OCI-LY7 (cell line): Measurements from ENCODE around the gene KIRREL3. TPM values are rescaled to one million over a fixed set of nuclear protein-coding genes. Genes with fewer than 3 reads are reported as not detected.

Experiments
- BruUV-seq: library from RNA; stranded (reverse); fragments of 400-500 nt; replicated peaks from 2 replicates; lab custom pipeline; 2021; lab: Mats Ljungman, UMichigan
- CTCF ChIA-PET: fragments of 300-600 bp; sonication (Branson Sonifier 250); formaldehyde crosslinking; loops from one replicate; lab custom pipeline; 2022; ENCODE audit warnings: antibody characterized with exemption; ENCODE audit not compliant: unreplicated experiment; lab: Charles Lee
- POLR2A ChIA-PET: fragments of 300-600 bp; sonication (Branson Sonifier 250); formaldehyde crosslinking; loops from one replicate; lab custom pipeline; 2022; ENCODE audit warnings: antibody characterized with exemption; lab: Charles Lee
- DNase-seq: peaks from one replicate; pipeline ENCODE4 v3.0.0-alpha.2; 2015; ENCODE audit warnings: low spot score
- H2AFZ ChIP-seq: fragments of 200-600 bp; sonication (generic), shearing (Covaris generic); 2 replicates; pipeline ENCODE4 v1.6.1; 2014; ENCODE audit warnings: mild to moderate bottlenecking, antibody characterized with exemption, low read length, moderate library complexity
- H3K27ac ChIP-seq: fragments of 200-600 bp; sonication (generic); 2 replicates; pipeline ENCODE4 v1.5.1; 2014; ENCODE audit warnings: mixed run types, low read depth, mild to moderate bottlenecking, moderate library complexity, low read length, inconsistent platforms; ENCODE audit not compliant: poor library complexity, severe bottlenecking
- H3K36me3 ChIP-seq: fragments of 200-600 bp; sonication (generic); 2 replicates; pipeline ENCODE4 v1.6.1; 2014; ENCODE audit warnings: mild to moderate bottlenecking, antibody characterized with exemption, low read length, moderate library complexity, mixed read lengths; ENCODE audit not compliant: insufficient read depth
- H3K4me1 ChIP-seq: fragments of 200-600 bp; sonication (generic); 2 replicates; pipeline ENCODE4 v1.5.1; 2014; ENCODE audit warnings: mild to moderate bottlenecking, low read length; ENCODE audit not compliant: insufficient read depth, poor library complexity, severe bottlenecking
- H3K4me2 ChIP-seq: fragments of 200-600 bp; sonication (generic); 2 replicates; pipeline ENCODE4 v1.6.1; 2014; ENCODE audit warnings: mild to moderate bottlenecking, low read length
- H3K4me3 ChIP-seq: fragments of 200-600 bp; sonication (generic); 2 replicates; pipeline ENCODE4 v1.5.1; 2014; ENCODE audit warnings: mild to moderate bottlenecking, low read depth, low read length; ENCODE audit not compliant: poor library complexity, severe bottlenecking
- H3K79me2 ChIP-seq: fragments of 200-600 bp; sonication (generic); 2 replicates; pipeline ENCODE4 v1.6.1; 2016; ENCODE audit warnings: low read depth, mild to moderate bottlenecking, low read length, moderate library complexity, mixed read lengths; ENCODE audit not compliant: insufficient read depth
- H3K9me2 ChIP-seq: fragments of 200-600 bp; sonication (generic); 2 replicates; pipeline ENCODE4 v1.6.1; 2016; ENCODE audit warnings: mild to moderate bottlenecking, low read length, mixed read lengths; ENCODE audit not compliant: insufficient read depth
- H3K9me3 ChIP-seq: fragments of 200-600 bp; sonication (generic); 2 replicates; pipeline ENCODE4 v1.6.1; 2014; ENCODE audit warnings: mild to moderate bottlenecking, mixed run types, low read length, mixed read lengths
- H4K20me1 ChIP-seq: fragments of 200-600 bp; sonication (generic); 2 replicates; pipeline ENCODE4 v1.6.1; 2014; ENCODE audit warnings: mild to moderate bottlenecking, antibody characterized with exemption, low read length, moderate library complexity, mixed read lengths; ENCODE audit not compliant: insufficient read depth
- EZH2phosphoT487 ChIP-seq: fragments of 200-600 bp; sonication (generic); IDR thresholded peaks from 2 replicates; pipeline ENCODE4 v1.6.1; 2018; ENCODE audit warnings: low read depth, borderline replicate concordance, mild to moderate bottlenecking, mixed run types, antibody characterized with exemption, low read length, moderate library complexity, mixed read lengths
- intact Hi-C: fragments of 100-400 bp; cut with micrococcal nuclease; formaldehyde crosslinking; loops from one replicate; pipeline ENCODE4 v1.10.0; 2022; ENCODE audit not compliant: unreplicated experiment
- total RNA-seq, 2 experiments: library from RNA; depleted of rRNA in 1 of 2; stranded (reverse); fragments of >200 nt in 1 of 2; shearing (Covaris generic) in 1 of 2; gene quantifications; 2 replicates each; pipeline ENCODE4 v1.2.3, GENCODE V29; 2014 to 2022
- TF ChIP-seq, protein P1 (sequence below): fragments of 200-600 bp; sonication (generic); conservative IDR thresholded peaks from 2 replicates; pipeline ENCODE4 v1.5.1; 2014; ENCODE audit warnings: mild to moderate bottlenecking, antibody characterized with exemption, low read length, moderate library complexity, mixed read lengths

Gene KIRREL3
- total RNA-seq, 2 experiments from 2014 or later: not detected

DNA sequence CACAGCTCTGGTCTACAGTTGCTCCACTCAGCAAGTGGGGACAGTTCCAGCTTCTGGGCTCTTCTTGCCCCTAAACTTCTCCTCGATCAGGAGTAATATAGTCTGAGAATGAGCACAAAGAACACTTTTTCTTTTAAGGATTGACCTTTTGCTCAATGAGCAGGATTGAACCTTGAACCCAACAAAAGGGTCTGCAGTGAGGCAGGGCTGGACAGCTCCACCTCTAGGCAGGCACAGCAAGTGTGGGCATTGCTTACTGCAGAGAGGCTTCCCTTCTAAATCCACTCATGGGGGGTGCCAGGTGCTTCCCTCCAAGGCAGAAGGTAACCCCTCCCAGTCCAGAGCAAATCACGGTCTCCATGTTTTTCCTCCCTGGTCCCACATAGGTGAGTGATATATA lies 365.6 kb downstream of the KIRREL3 start:
- ChIA-PET POLR2A (interaction anchor here (0.5 kb wide), 1 partner anchor 61 kb away, joined by 3 read pairs; no protein-coding TSS in a partner anchor), CTCF (no interaction called here)
- TF ChIP-seq, protein P1, sequence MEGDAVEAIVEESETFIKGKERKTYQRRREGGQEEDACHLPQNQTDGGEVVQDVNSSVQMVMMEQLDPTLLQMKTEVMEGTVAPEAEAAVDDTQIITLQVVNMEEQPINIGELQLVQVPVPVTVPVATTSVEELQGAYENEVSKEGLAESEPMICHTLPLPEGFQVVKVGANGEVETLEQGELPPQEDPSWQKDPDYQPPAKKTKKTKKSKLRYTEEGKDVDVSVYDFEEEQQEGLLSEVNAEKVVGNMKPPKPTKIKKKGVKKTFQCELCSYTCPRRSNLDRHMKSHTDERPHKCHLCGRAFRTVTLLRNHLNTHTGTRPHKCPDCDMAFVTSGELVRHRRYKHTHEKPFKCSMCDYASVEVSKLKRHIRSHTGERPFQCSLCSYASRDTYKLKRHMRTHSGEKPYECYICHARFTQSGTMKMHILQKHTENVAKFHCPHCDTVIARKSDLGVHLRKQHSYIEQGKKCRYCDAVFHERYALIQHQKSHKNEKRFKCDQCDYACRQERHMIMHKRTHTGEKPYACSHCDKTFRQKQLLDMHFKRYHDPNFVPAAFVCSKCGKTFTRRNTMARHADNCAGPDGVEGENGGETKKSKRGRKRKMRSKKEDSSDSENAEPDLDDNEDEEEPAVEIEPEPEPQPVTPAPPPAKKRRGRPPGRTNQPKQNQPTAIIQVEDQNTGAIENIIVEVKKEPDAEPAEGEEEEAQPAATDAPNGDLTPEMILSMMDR: no peak
- no peak for TF ChIP-seq EZH2phosphoT487

DNA sequence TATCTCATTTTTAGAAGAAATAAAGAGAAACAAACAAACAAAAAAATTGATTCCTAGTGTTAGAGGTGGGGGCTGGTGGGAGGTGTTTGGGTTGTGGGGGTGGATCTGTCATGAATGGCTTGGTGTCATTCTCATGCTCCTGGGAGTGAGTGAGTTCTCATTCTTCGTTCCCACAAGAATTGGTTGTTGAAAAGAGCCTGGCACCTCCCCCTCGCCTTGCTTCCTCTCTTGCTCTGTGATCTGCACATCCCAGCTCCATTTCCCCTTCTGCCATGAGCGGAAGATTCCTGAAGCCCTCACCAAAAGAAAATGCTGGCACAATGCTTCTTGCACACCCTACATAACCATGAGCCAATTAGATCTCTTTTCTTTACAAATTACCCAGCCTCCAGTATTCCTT lies 367.2 kb downstream of the KIRREL3 start:
- POLR2A ChIA-PET: no interaction called here
- Histone ChIP-seq H3K27ac (no peak overlapping the region), H2AFZ (no peak overlapping the region), H4K20me1 (no peaks in the 10 kb centered on the region), H3K4me2 (no peak overlapping the region), H3K36me3 (no peaks in the 10 kb centered on the region), H3K4me1 (no peaks in the 10 kb centered on the region), H3K9me2 (no peaks in the 10 kb centered on the region), H3K79me2 (no peaks in the 10 kb centered on the region), H3K4me3 (no peak overlapping the region), H3K9me3 (no peaks in the 10 kb centered on the region)
- TF ChIP-seq, protein P1: no peak
- TF ChIP-seq EZH2phosphoT487: no peak
- intact Hi-C loops: no loop called here
- CTCF ChIA-PET: no interaction called here
- no peak for DNase-seq
- no TSS peak for BruUV-seq

More for the DNA sequence above, 365.6 kb downstream of the KIRREL3 start:
- DNase-seq: no peak
- Histone ChIP-seq H3K36me3 (no peaks in the 10 kb centered on the region), H3K9me3 (no peaks in the 10 kb centered on the region), H3K4me2 (no peak overlapping the region), H3K27ac (no peak overlapping the region), H3K79me2 (no peaks in the 10 kb centered on the region), H3K9me2 (no peaks in the 10 kb centered on the region), H3K4me3 (no peak overlapping the region), H2AFZ (no peak overlapping the region), H4K20me1 (no peaks in the 10 kb centered on the region), H3K4me1 (no peaks in the 10 kb centered on the region)
- BruUV-seq: no TSS peak
- intact Hi-C loops: no loop called here

DNA sequence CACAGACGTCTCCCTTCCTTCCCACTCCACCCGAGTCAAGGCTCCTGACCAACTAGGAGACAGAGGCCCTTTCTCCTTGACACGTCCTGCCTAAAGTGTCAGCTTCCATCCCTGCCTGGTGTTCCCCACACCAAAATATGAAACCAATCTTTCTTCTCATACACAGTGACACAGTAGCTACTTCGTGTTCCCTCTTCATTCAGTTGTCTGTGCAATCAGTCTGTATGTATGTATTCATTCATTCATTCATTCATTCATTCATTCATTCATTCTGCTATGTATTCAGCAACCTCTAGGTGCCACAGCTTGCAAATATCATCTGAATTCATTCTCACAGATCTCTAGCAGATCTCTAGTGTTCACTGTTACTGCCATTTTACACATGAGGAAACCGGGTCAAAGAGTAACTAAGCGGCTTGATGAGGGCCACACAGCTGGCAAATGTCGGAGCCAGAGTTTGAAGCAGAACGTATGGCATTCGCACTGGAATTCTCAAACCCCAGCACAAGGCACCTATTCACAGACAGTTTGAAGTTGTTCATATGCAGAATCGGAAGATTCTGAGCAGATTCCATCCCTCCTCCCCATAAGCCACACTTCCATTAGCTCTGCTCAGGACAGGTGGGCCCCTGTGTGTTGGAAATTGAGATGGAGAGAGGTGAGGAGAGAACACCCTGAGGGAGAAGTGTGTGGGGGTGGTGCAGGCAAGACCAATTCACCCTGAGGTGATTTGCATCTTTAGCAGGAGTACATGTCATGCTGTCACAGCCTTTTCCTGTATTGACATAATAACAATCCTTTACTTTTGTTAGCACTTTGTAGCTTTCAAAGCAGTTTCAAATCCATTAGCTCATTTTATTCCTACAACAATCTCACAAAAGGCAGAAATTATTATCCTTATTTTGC lies 369.4 kb downstream of the KIRREL3 start:
- H3K79me2 ChIP-seq: no peaks in the 10 kb centered on the region
- intact Hi-C loops: no loop called here
- H3K4me3 ChIP-seq: no peak overlapping the region
- H3K4me2 ChIP-seq: no peak overlapping the region
- H3K9me2 ChIP-seq: no peaks in the 10 kb centered on the region
- TF ChIP-seq, protein P1: no peak
- no peak for TF ChIP-seq EZH2phosphoT487
- no peaks in the 10 kb centered on the region for H3K9me3 ChIP-seq
- POLR2A ChIA-PET: interaction anchor here (0.6 to 0.8 kb wide), 2 partner anchors 75 to 301 kb away, joined by 3 to 5 read pairs; no protein-coding TSS in a partner anchor
- H3K4me1 ChIP-seq: no peaks in the 10 kb centered on the region
- no peak overlapping the region for H2AFZ ChIP-seq
- H4K20me1 ChIP-seq: no peaks in the 10 kb centered on the region
- BruUV-seq: no TSS peak
- no peak for DNase-seq
- CTCF ChIA-PET: no interaction called here
- H3K36me3 ChIP-seq: no peaks in the 10 kb centered on the region
- H3K27ac ChIP-seq: no peak overlapping the region
